SIG-M5 treated with dmso at 0.1 percent for 504 hours (cell line): ENCODE measurements around the gene LTBP1.
"Not testable (repeated sequence)": the region's sequence is repeated elsewhere in the genome, so short reads cannot be mapped to it uniquely, and the experiment has no call there.

Experiments used
- DNase-seq: peaks from one replicate; lab custom pipeline; 2025; ENCODE audit not compliant: unreplicated experiment; lab: John Stamatoyannopoulos, UW

Gene LTBP1

DNA sequence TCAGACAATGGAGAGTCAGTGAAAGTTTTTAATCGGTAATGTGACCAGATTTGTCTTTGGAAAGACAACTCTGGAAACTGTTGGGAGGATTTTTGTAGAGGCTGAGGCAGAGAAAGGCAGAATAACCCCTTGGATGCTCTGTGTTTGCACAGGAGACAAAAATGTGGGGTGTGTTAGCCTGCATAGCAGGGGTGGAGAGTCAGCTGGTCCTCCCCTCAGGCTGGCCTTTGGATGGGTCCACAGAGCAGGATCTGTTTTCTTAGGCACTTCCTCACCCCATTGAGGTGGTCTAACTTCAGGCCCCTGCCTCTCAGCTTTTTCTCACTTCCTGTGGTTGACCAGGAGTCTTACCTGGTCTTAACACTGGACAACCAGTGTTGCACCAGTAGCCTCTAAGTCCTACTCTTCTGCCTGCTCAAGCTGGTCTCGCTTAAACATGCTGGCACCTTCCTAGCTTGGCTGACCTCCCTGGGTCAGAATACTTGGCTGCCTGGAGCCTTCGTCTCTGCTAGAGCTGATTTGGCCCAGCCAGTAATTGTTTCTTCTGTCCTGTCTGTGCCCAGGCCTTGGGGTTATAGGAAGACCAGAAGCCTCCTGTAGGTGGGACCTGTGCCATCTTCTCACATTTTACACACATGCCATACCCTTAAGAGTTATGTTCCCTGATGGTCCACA is 269.9 kb downstream of the LTBP1 start:
- DNase-seq = no peak

GRCh38 chr2:33217406-33217805 is 270.7 kb downstream of the LTBP1 start:
- no peak for DNase-seq

DNA sequence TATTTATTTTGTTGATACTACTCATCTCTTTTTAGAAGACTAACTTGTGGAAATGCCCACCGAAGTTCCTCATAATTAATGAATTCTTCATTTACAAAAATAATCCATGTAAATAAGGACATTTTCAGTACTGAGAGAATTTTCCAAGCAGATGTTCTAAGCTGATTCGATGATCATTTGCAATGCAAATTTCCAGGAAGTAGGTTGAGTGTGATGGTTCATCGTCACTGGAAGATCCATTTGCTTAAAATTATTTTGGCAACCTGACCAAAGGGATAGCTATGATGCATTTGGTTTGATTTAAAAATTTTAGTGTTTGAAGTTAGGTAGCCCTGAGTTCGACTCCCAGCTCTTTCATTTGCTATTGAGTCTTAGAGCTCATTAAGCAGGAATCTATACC is 272.4 kb downstream of the LTBP1 start:
- DNase-seq = no peak

GRCh38 chr2:33219850-33220275 is 273.1 kb downstream of the LTBP1 start:
- DNase-seq = peak; percentile 8

- DNase-seq = no peak
Measured at GRCh38 chr2:33220533-33220932, 273.8 kb downstream of the LTBP1 start.

DNA sequence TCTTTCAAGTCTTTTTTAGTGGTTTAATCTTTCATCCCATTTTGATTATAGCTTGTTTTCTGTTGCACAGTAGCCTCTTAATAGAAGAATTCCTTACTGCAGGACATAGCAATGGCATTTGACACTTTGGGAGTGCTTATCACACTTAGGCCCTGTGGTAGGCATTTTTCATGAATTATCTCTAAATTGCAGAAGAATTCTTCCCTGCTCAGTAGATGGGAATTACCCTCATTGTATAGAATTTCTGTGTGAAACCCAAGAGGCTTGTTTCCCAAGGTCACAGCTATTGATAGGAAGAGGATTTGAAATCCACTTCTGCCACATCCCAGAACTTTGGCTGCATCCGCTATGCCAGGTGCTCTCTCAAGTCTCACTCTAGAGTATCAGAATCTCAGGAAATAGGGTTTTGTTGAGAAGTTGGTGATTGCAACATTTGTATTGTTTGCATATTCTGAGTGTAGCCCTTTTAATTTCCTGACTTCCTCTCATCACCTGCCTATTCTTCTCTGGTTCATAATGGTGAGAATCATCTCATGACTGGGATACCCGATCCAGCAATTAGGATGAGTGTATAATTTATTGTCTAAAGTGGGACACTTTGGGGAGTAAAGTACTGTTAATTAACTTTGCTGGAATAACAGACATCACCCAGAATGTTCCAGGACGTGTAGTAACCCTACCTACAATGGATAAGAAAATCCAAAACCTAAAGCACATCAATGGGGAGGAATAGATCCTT is 274.5 kb downstream of the LTBP1 start:
- no peak for DNase-seq

DNA sequence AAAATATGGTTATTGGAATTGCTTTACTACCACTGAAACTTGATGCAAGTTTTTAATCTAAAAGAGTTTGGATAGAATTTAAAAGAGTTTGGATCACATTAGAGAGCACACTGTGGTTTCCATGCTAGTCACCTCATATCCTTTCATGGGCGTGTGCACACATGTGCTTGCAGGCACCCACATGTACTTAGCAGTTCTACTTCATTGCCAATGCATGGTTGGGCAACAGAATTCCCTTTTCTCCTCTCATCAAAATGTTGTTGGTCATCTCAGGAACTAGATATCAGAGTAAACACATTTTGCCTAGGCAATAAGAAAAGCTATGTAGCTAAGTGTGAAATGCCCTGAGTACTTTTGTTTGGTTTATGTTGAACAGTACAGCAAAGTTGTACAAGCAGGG is 275.6 kb downstream of the LTBP1 start:
- no peak for DNase-seq

DNA sequence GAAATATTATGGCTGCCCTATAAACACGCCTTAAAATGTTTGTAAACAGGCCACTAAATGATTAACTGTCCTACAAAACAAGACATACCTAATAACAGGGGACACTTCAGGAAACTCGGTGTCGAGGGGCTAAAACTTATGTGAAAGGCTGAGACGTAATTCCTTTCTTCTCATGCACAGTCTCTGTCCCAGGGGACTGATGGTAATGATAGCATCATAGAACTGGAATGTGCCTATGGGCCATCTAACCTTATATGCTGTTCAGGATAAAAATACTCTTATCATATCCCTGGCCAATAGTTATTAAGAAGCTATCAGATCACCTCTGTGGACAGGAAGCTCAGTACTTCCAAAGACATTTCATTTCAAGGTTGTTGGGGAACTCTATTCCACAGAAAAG is 277.1 kb downstream of the LTBP1 start:
- no peak for DNase-seq

- no peak for DNase-seq
Measured at GRCh38 chr2:33225350-33225749, 278.6 kb downstream of the LTBP1 start.

DNA sequence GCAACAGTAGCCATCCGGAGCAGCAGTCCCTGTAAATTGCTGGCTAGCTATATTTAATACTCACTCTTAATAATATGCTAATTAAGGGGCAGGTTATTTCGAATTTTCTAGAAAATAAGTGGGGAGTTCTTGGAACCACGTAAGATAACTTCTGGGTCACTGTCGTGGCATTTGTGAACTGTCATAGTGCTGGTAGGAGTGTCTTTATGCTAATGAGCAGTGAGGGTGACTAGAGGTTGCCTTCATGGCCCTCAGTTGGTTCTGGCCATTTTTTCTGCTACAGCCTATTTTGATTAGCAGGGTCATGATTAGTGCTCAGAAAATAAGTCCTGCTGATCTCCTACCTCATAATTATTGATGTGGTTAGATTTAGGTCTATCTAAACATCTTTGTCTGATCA is 279.8 kb downstream of the LTBP1 start:
- DNase-seq = no peak

DNA sequence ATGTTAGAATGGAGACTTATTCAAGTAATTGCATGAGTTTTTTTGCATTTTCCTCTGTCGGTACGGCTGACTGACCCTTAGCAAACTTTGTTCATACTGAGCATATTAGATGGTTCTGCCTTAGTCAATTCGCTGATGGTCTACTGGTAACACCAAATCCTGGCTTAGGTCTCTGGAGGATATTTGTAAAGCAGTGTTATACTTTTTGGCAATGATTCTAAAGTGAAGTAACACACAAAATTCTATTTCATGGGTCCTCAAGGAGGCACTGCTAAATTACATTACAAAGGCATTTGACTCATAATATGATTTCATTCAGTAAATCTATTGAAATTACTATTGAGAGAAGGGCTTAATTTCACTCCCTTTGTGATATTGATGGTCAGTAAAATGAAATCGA is 282.9 kb downstream of the LTBP1 start:
- no peak for DNase-seq

- no peak for DNase-seq
Measured at GRCh38 chr2:33230195-33230594, 283.4 kb downstream of the LTBP1 start.

- DNase-seq = no peak
Measured at GRCh38 chr2:33230842-33231241, 284.1 kb downstream of the LTBP1 start.

DNA sequence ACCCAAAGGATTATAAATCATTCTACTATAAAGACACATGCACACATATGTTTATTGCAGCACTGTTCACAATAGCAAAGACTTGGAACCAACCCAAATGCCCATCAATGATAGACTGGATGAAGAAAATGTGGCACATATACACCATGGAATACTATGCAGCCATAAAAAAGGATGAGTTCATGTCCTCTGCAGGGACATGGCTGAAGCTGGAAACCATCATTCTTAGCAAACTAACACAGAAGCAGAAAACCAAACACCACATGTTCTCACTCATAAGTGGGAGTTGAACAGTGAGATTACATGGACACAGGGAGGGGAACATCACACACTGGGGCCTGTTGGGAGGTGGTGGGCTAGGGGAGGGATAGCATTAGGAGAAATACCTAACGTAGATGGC is 288.8 kb downstream of the LTBP1 start:
- DNase-seq = not testable (repeated sequence)

DNA sequence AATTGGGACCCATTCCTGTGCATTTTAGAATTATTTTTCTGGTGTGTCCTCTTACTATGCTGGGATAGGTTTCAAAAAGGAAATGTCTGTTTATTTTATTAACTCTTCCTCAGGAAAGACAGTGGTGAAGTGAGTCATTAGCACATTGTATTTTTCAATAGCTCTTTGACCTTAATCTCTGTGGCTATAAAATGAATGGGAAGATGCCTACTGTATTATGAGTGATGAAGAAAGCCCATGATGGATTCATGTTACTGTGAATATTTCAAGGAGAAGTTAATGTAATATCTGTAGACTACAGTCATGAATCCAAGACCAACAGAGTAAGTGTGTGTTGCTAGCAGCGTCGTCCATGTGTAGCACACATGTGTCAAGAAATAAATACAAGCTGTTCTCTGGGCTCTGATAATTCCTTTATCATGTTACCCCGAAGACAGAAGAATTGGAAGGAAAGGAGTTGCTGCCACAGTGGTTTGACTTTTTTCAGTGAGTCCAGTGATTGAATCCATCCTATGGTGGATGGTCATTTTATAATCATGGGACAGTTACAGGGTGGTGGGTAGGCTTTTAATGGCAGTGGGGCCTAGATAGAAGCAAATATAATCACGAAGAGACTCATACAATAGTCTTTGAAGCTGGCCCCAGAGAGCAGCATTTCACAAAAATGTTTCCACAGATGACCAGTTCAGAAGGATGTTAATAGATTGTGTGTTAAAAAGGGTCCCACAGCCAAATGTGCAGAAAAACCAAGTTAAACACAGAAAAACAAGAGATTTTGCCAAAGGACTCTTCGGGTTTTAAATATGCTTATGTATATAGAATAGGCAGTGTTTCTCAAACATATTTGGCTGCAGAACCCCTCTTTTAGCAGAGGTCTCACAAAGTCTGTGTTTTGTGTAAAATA is 290.0 kb downstream of the LTBP1 start:
- DNase-seq = no peak

DNA sequence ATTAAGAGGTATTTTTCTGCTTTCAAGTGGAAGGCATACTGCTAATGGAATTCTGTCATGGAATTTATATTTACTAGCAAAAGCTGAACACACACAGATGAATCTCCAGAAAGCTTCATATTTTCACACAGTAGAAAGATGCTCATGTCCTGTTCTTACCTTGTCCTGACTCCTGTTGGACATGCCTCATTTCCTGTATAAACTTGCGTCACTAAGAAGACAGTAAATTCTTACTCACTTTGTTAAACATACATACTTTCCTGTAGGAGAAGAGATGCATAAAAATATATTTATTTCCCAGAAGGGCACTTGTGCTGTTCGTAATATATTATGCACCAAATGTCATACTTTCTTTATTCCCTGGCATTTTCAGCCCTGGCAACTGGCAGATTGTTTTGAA is 291.4 kb downstream of the LTBP1 start:
- no peak for DNase-seq

DNA sequence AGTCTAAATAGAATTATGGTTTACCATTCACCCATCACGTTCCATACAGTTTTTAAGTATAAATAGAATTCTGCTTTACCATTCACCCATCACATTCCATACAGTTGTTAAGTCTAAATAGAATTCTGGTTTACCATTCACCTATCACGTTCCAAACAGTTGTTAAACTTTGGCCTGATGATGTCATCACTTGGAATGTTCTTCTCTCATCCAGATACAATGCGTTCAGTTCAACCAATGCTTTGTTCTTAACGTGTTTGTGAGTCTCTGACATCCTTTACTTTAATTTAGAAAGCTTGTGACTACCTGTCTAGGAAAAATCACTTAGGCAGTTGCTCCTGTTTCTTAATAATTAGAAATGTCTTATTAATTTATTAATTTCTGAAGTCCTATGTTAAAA is 293.4 kb downstream of the LTBP1 start:
- DNase-seq = no peak

DNA sequence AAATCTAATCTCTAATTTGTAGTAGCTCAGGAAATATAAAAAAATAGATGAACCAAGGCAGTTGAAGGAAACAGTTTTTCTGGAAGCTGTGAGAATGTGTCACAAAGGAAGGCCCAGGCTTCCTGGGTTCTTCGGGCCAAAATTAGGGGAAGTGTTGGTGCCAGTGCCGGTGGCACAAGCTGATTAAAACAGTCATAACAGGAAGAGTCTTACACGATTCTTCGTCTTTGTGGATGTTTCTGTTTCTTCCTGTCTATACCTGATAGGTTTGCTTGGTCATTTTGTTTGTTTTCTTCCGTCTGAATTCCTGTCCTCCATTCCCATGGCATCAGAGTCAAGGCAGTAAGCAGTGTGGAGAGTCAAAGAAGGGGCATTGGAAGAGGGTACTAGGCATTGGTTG is 294.3 kb downstream of the LTBP1 start:
- DNase-seq = no peak

DNA sequence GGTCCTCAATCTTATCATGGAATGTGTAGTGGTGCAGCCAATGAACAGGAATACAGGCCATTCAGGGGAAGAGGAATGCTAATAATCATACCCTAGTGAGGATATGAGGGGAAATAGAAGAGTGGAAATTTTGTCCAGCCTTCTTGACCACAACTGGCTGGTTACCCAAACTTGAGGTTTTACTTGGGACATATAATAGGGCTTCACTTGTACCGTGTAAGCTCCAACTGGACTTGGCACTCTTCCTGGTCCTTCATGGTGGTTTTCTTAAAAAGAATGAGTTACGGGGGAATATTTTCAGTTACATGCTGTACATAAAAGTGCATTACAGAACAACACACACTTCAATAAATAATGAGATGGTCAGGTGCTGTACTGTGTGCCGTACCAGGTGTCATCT is 294.8 kb downstream of the LTBP1 start:
- no peak for DNase-seq

- DNase-seq = no peak
Measured at GRCh38 chr2:33242845-33243244, 296.1 kb downstream of the LTBP1 start.

DNA sequence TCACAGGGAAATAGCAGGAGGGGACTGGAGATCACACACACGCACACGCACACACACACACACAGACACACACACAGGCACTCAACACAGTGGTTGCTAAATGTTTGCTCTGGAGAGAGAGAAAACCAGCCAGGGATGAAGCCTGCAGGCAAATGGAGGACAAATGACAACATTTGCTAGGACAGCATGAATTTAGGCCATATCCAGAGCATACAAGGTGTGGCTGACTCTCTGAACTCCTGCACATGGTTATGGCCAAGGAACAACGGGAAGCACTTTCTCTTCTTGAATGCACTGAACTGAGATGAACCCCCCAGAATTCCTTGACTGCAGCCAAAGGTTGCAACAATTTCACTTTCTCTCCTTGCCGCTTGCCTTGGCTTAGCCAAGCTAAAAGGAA is 299.7 kb downstream of the LTBP1 start:
- DNase-seq = no peak

- DNase-seq = no peak
Measured at GRCh38 chr2:33247365-33247764, 300.6 kb downstream of the LTBP1 start.
